GM12892 (cell line): ENCODE measurements around the gene IFITM10.

Experiments
- POLR2A ChIP-seq: IDR thresholded peaks from 2 replicates; pipeline ENCODE4 v1.6.1; 2011; ENCODE audit warnings: low read depth, low read length, control low read depth
- POLR2AphosphoS5 ChIP-seq: IDR thresholded peaks from 2 replicates; pipeline ENCODE4 v1.6.1; 2011; ENCODE audit warnings: low read depth, low read length, control low read depth
- TAF1 ChIP-seq: IDR thresholded peaks from 2 replicates; pipeline ENCODE4 v1.6.1; 2011; ENCODE audit warnings: low read depth, mild to moderate bottlenecking, control low read depth, low read length, borderline replicate concordance

- TF ChIP-seq POLR2AphosphoS5 = no peak
- TF ChIP-seq POLR2A = no peak
- no peak for TF ChIP-seq TAF1
Measured at GRCh38 chr11:1757861-1758610, 7.6 kb upstream of the IFITM10 start.
